Transverse colon (tissue), 4 donors: ENCODE measurements around the gene ZNF567. TPM values are rescaled to one million over a fixed set of nuclear protein-coding genes. Genes with fewer than 3 reads are reported as not detected.
A peak's percentile ranks its signal among the peaks of the same experiment; 100 is the strongest.

Experiments
- DNase-seq: peaks from one replicate; pipeline ENCODE4 v3.0.0-alpha.2; 2019
- H3K27ac ChIP-seq, 4 donors: fragments of 200-600 bp; sonication (generic); 2 replicates each; pipeline ENCODE4 v1.5.1; 2016 to 2018; ENCODE audit warnings: inconsistent platforms in 4 of 4
- H3K27me3 ChIP-seq: fragments of 200-600 bp; sonication (generic); 2 replicates; pipeline ENCODE4 v1.5.1; 2017; ENCODE audit warnings: inconsistent platforms
- H3K36me3 ChIP-seq, 4 donors: fragments of 200-600 bp; sonication (generic); 2 replicates each; pipeline ENCODE4 v1.5.1; 2017 to 2019; ENCODE audit warnings: inconsistent platforms in 4 of 4
- H3K4me1 ChIP-seq, 4 donors: fragments of 200-600 bp; sonication (generic); 2 replicates each; pipeline ENCODE4 v1.5.1; 2017 to 2020; ENCODE audit warnings: inconsistent platforms in 4 of 4
- H3K4me3 ChIP-seq, 4 donors: fragments of 200-600 bp; sonication (generic); 1 replicate in 1 of 4; 2 replicates in 3 of 4; pipeline versions ENCODE4 v1.5.1 to v1.6.1; 2017 to 2019; ENCODE audit warnings: inconsistent platforms in 4 of 4
- H3K9me3 ChIP-seq, 2 donors: fragments of 200-600 bp; sonication (generic); 2 replicates each; pipeline ENCODE4 v1.5.1; 2017 to 2019; ENCODE audit warnings: inconsistent platforms in 2 of 2
- CTCF ChIP-seq, 5 experiments: fragments of 200-600 bp in 3 of 5; fragments of 450-650 bp in 2 of 5; sonication (generic) in 3 of 5; IDR thresholded peaks; 1 replicate in 2 of 5; 2 replicates in 3 of 5; pipeline ENCODE4 v1.5.1; 2016 to 2017; ENCODE audit warnings: antibody characterized with exemption in 5 of 5, inconsistent platforms in 3 of 5, mild to moderate bottlenecking in 2 of 5, moderate library complexity in 1 of 5
- EP300 ChIP-seq: sonication (generic); formaldehyde crosslinking; IDR thresholded peaks from one replicate; pipeline ENCODE4 v1.6.1; 2017; ENCODE audit warnings: antibody characterized with exemption, low read depth
- POLR2A ChIP-seq: fragments of 450-650 bp; IDR thresholded peaks from one replicate; pipeline ENCODE4 v1.6.1; 2016; ENCODE audit warnings: antibody characterized with exemption, mild to moderate bottlenecking, moderate library complexity
- POLR2AphosphoS5 ChIP-seq, 3 donors: sonication (generic); formaldehyde crosslinking; IDR thresholded peaks; one replicate each; pipeline ENCODE4 v1.6.1; 2016; ENCODE audit warnings: antibody characterized with exemption in 3 of 3
- WGBS, 2 donors: methylation state at CpG; one replicate each; pipeline ENCODE4 v1.1.5; 2018; ENCODE audit warnings: low coverage in 1 of 2; 5-methylcytosine and 5-hydroxymethylcytosine counted together
- in situ Hi-C, 4 donors: fragments of 200-750 bp; cut with MboI; loops; one replicate each; pipeline versions ENCODE4 v1.15.0 to v1.15.1; 2017; ENCODE audit warnings: low sequenced_read_pairs in 3 of 4, low pct_ligation_motif_present in 1 of 4, low pct_unique_long_range_greater_than_20kb in 1 of 4
- intact Hi-C: fragments of 100-400 bp; cut with DNase I; formaldehyde crosslinking; loops from one replicate; pipeline ENCODE4 v1.15.1; 2023; ENCODE audit warnings: low total_unique reads
- total RNA-seq, 4 donors: library from RNA; depleted of rRNA; stranded (reverse); fragments of >200 nt; gene quantifications; one replicate each; pipeline ENCODE4 v1.1.0, GENCODE V29; 2016

Gene ZNF567
- total RNA-seq, 4 donors from 2014 or later, result 4.8 to 10.1 (median 8.5) TPM

GRCh38 chr19:36679455-36679854, 8.0 kb upstream of the ZNF567 start:
- intact Hi-C loops (no loop called here), in situ Hi-C loops (no loop called here)
- Histone ChIP-seq H3K27ac (no peak overlapping the region), H3K4me3 (no peak overlapping the region), H3K9me3 (peaks cover 19 to 27% of the 10 kb centered on the region in 2 donors), H3K36me3 (peaks cover 0 to 17% (median 6%) of the 10 kb centered on the region in 4 donors), H3K4me1 (no peaks in the 10 kb centered on the region), H3K27me3 (no peaks in the 10 kb centered on the region)
- TF ChIP-seq EP300 (no peak), POLR2A (no peak), POLR2AphosphoS5 (IDR thresholded peaks at IDR 0.05) (no peak), CTCF (IDR thresholded peaks at IDR 0.05) (no peak)
- no peak for DNase-seq

- Histone ChIP-seq H3K9me3 (peaks cover under 1 to 2% of the 10 kb centered on the region in 2 donors), H3K27ac (no peak overlapping the region), H3K4me1 (peaks cover 7 to 17% (median 11%) of the 10 kb centered on the region in 4 donors), H3K4me3 (peak overlapping the region in 1 of 4 donors; percentile 79), H3K27me3 (no peaks in the 10 kb centered on the region), H3K36me3 (peaks cover 0 to 18% (median 8%) of the 10 kb centered on the region in 4 donors)
- 90 to 100% methylated on average over 2 of the region's 2 CpGs for WGBS, 2 donors
- no peak for DNase-seq
- in situ Hi-C loops, result no loop called here
- intact Hi-C loops, result no loop called here
- TF ChIP-seq POLR2A, result no peak
- TF ChIP-seq CTCF (IDR thresholded peaks at IDR 0.05), result no peak
- no peak for TF ChIP-seq POLR2AphosphoS5 (IDR thresholded peaks at IDR 0.05)
- no peak for TF ChIP-seq EP300
These were observed 1.6 kb upstream of the ZNF567 start for GRCh38 chr19:36685835-36686234.

- WGBS, 2 donors, result 21 to 31% methylated on average over 9 to 17 of the region's 20 CpGs
- H3K27ac ChIP-seq, result peak overlapping the region; percentile 58 to 85 (median 80)
- TF ChIP-seq CTCF (IDR thresholded peaks at IDR 0.05) (no peak), EP300 (no peak), POLR2A (no peak), POLR2AphosphoS5 (IDR thresholded peaks at IDR 0.05) (no peak)
- peaks cover 7 to 17% (median 11%) of the 10 kb centered on the region in 4 donors for H3K4me1 ChIP-seq
- peaks cover 8 to 10% of the 10 kb centered on the region in 2 donors for H3K9me3 ChIP-seq
- in situ Hi-C loops, result no loop called here
- peaks cover 0 to 24% (median 12%) of the 10 kb centered on the region in 4 donors for H3K36me3 ChIP-seq
- H3K27me3 ChIP-seq, result no peaks in the 10 kb centered on the region
- peak overlapping the region; percentile 48 to 82 (median 68) for H3K4me3 ChIP-seq
- DNase-seq, result peak; percentile 14
- intact Hi-C loops, result no loop called here
These were observed 823 bp upstream of the ZNF567 start for GRCh38 chr19:36686365-36687213.

GRCh38 chr19:36688058-36688457, 646 bp downstream of the ZNF567 start:
- H3K4me1 ChIP-seq, result peaks cover 7 to 17% (median 11%) of the 10 kb centered on the region in 4 donors
- H3K27ac ChIP-seq, result peak overlapping the region; percentile 58 to 85 (median 80)
- no peak for DNase-seq
- peaks cover 17 to 21% of the 10 kb centered on the region in 2 donors for H3K9me3 ChIP-seq
- peak overlapping the region; percentile 34 to 82 (median 68) for H3K4me3 ChIP-seq
- TF ChIP-seq POLR2AphosphoS5 (IDR thresholded peaks at IDR 0.05) (no peak), POLR2A (no peak), EP300 (no peak), CTCF (IDR thresholded peaks at IDR 0.05) (no peak)
- in situ Hi-C loops, result no loop called here
- no peaks in the 10 kb centered on the region for H3K27me3 ChIP-seq
- intact Hi-C loops, result no loop called here
- 6 to 10% methylated on average over 7 to 9 of the region's 9 CpGs for WGBS, 2 donors
- H3K36me3 ChIP-seq, result peaks cover 0 to 38% (median 19%) of the 10 kb centered on the region in 4 donors
